HT-29 (cell line): ENCODE data around the gene SLC16A1. TPM values are rescaled to one million over a fixed set of nuclear protein-coding genes. Genes with fewer than 3 reads are reported as not detected.
"Not testable (repeated sequence)": the region's sequence is repeated elsewhere in the genome, so short reads cannot be mapped to it uniquely, and the experiment has no call there.

Experiments used
- DNase-seq: peaks from one replicate; pipeline ENCODE4 v3.0.0-alpha.2; 2015; ENCODE audit warnings: low spot score
- total RNA-seq: library from RNA; depleted of rRNA; stranded (reverse); fragments of >200 nt; shearing (Covaris generic); gene quantifications from 2 replicates; pipeline ENCODE4 v1.2.3, GENCODE V29; 2014; rRNA removed

SLC16A1 gene, protein sequence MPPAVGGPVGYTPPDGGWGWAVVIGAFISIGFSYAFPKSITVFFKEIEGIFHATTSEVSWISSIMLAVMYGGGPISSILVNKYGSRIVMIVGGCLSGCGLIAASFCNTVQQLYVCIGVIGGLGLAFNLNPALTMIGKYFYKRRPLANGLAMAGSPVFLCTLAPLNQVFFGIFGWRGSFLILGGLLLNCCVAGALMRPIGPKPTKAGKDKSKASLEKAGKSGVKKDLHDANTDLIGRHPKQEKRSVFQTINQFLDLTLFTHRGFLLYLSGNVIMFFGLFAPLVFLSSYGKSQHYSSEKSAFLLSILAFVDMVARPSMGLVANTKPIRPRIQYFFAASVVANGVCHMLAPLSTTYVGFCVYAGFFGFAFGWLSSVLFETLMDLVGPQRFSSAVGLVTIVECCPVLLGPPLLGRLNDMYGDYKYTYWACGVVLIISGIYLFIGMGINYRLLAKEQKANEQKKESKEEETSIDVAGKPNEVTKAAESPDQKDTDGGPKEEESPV
- 61.7 and 74.2 TPM in 2 replicates for total RNA-seq

DNA sequence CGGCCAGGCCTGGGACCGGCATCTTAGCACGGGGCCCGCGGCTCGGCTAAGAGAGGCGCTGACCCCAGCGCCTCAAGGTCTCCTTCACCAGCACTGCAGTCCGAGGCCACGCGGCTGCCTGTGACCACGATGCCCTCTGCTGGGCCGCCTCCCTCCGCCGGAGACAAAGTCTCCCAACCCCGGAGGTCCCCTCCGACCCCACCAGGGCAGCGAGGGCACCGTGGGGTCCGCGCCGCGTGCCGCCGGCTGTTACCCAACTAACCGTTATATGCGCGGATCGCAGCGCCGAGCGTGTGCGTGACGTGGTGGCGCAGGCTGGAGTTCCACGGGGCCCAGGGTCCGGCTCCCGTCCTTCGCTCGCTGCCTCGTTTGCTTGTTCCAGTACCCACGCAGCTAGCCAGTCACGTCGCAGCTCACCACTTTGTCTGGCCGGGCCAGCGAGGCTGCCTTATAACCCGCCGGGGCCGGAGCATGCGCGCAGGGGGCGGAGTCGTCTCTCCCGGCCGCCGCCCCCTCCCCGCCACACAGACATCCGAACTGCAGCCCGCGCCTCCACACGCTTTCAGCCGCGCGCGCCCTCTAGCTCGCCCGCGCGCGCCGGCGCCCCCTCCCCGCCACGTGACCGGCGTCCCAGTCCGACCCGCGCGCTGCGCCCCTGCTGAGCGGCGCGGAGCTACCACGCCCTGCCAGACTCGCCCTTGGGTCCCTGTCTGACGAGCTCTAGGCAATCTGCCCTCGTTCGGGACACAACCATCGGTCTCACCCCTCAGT is at the start of gene SLC16A1:
SLC16A1 (minus strand) TSS at position 424 of the 771 bp plus-strand sequence. CDS start 26,888 bp downstream, outside the sequence.
- DNase-seq: peak; percentile 90

DNA sequence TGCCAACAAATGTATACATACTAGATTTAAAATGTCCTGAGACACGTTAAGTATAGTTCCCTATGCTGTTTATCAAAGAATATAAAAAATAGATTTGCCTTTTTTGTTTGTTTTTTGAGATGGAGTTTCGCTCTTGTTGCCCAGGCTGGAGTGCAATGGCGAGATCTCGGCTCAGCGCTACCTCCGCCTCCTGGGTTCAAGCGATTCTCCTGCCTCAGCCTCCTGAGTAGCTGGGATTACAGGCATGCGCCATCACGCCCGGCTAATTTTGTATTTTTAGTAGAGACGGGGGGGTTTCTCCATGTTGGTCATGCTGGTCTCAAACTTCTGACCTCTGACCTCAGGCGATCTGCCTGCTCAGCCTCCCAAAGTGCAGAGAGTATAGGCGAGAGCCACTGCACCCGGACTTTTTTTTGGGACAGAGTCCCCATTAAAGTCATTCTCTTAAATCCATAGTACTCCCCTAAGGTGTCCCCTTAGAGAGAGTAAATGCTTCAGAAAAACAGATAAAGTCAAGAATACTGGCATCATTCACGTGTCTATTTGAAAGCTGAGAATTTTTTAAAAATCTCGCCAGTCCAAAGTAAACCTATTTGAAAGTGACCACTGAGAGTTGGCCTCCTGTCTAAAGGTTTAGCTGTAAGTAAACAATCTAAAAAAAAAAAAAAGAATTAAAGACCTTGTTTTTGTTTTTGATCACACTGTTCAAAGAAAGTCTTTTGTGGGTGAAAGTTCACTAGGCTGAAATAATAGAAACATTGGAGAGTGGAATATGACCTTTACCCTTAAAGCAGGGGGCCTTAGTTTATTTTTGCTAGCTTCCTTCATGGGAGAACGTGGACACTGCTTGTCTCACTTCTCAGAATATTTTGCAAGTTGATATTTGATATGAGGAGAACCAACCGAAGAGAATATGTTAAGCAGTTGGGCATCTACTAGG is 48.0 kb upstream of the SLC16A1 start:
- no peak for DNase-seq

DNA sequence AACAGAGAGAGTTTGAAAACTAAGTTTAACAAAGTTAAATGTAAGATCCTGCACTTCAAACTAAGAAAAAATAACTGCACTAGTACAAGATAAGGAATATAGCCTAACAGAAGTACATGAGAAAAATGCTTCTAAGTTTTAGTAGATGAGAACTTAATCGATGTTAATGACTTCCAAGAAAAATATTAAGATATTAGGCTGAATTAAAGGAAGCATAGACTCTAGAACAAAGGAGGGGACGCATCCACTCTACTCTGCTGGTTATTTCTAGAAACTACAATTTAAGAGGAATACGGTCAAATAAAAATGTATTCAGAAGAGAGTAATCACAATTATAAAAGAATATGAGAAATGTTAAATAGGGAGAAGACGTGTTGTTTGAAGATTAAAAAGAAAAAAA is 46.3 kb upstream of the SLC16A1 start:
- no peak for DNase-seq

DNA sequence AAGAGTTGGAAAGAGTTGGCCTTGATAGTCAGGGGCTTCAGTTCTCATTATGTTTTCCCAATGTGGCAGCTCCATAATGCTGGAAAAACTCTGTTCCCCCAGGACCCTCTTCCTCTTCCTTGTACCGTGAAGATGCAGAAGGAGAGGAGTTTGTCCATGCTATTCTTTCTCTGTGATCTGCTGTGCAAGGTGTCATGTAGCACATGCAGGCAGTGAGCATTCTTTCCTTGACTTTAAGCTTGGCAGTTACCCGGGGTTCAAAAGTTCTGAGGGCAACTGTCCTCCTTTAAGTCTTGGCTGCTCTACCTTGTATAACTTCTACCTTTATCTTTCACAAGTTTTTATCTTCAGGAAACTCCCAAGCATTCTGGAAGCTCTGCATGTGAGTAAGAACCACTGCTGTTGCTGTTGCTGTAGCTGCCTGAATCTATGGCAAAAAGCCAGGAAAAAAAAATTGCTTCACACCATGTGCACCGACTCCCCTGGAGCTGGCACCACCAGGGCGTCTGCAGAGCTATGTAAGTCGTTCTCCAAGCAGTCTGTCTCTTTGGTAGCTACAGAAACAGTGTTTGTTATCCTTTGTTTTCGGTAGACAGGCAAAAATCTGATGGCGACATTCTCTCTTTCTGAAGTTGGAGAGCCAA is 42.7 kb upstream of the SLC16A1 start:
- DNase-seq: peak; percentile 36

DNA sequence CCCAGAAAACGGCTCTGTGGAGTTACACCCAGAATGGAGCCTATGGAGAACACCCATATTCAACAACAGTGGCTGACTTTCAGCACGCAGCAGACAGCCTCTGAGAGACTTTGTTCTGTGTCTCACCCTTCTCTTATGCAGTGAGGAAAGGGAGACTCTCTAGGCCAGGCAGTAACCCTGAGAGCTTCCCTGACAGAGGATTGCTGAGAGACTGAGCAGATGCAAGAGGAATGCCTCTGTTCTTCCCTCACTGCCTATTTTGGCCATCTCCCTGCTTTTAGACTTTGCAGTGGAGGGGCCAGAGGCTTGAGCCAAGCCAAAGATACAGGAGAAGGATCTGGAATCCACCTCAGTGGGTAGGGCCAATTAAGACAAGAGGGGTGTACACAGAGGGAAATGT is 41.8 kb upstream of the SLC16A1 start:
- DNase-seq: no peak

DNA sequence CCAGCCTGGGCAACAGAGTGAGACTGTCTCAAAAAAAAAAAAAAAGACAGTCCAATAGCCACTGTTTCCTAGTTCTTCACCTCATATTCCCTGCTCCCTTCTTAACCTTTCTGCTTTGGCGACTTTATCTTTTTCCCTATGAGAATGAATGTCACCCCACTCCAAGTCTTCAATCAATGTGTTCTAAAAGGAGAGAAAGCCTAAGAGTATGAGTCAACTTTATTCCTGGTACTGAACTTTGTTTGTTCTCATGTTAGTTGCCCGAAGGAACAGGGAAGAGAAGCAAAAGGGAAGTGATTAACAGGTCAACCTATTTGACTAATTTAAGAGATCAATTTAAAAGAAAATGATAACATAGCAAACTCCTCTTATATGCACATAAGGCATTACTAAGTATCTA is 39.9 kb upstream of the SLC16A1 start:
- DNase-seq: no peak

DNA sequence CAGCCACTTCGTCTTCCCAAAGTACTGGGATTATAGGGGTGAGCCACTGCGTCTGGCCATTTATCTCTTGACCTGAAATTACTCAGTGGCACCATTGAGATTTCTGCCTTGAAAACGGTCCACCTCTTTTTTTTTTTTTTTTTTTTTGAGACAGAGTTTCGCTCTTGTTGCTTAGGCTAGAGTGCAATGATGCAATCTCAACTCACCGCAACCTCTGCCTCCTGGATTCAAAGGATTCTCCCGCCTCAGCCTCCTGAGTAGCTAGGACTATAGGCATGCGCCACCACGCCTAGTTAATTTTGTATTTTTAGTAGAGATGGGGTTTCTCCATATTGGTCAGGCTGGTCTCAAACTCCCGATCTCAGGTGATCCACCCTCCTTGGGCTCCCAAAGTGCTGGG is 39.0 kb upstream of the SLC16A1 start:
- DNase-seq: not testable (repeated sequence)

DNA sequence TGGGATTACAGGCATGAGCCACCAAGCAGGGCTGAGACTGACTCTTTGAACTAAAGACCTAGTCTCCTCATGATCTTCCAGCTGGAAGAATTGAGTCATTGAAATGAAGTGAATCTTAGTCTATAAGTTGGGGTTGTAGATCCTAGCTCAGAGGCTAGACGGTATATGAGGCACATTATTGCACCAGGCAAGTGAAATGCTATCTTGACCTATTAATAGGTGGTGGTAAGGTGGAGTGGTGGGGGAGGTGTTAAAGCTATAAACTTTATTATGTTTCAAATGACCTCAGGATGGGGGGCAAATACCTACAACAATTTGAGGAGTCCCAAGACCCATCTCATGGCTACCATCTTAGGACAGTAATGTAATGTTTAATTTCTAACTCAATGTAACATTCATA is 36.8 kb upstream of the SLC16A1 start:
- DNase-seq: no peak

DNA sequence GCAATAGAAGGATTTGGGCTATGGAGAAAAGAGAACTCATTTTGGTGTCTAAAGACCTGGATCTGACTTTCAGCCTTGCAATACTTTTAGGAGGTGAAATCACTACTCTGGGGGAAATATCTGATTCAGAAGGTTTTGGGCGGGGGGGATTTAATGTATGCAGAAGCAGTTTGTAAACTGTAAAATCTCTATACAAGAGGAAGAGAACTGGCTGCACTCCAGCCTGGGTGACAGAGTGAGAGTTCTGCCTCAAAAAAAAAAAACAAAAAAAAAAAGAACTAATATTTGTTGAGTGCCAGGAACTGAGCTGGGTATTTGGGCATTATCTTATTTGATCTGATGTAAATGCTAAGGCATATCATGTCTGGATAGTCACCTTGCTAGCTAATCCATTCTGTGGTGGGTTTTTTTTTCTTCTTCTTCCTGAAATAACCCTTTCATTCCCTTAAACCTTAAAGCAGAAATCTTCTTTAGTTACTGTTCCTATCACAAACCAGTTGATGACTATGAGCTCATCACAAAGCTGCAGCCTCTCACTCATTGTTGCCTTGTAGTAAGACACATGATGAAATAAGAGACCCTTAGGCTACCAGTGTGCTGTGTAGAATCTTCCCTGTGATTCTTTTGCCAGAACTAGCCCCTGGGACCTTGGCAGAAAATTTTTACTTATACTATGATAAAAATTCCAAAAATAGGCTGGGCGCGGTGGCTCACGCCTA is 35.6 kb upstream of the SLC16A1 start:
- DNase-seq: no peak

DNA sequence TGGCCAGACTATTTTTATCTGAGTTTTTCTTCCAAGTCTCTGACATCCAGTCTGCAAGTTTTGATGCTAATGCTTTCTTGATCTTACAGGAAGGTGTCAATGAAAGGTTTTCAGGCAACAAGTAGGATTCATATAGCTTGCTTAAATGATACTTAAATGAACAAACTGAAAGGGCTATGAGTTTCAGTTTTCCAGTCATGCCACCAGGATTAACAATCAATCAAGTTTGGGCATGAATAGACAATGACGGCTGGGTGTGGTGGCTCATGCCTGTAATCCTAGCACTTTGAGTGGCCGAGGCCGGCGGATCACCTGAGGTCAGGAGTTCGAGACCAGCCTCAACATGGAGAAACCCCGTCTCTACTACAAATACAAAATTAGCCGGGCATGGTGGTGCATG is 34.3 kb upstream of the SLC16A1 start:
- DNase-seq: no peak

DNA sequence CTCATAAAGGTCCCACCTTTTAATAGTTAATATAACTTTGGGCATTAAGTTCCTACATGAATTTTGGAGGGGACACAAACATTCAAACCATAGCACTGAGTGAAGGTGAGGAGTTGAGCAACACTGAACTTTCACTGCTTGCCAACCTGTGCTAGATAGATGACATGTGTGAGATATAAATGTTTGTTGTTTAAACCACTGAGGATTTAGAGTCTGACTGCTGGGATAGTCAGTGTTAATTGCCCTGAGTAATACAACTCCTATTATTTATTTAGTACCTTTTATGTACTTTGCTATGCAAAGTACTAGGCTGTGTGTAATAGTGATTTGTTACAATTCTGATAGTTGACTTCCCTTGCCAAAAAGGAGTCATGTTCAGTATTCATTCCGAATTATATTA is 32.4 kb upstream of the SLC16A1 start:
- DNase-seq: no peak

DNA sequence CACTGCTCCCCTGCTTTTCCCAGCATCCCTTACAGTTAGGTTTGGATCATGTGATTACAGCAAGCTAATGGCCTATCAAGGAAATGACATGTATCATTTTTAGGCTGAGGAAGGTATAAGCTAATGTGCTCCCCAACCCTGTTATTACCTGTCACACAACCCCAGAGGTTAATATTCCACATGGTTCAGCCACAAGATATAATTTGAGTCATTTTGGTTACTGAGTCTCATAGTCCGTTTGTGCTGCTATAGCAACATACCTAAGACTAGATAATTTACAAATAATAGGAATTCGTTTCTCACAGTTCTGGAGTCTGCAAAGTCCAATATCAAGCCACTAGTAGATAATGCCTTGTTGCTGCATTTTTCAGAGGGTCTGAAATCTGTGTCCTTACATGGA is 29.1 kb upstream of the SLC16A1 start:
- DNase-seq: no peak

DNA sequence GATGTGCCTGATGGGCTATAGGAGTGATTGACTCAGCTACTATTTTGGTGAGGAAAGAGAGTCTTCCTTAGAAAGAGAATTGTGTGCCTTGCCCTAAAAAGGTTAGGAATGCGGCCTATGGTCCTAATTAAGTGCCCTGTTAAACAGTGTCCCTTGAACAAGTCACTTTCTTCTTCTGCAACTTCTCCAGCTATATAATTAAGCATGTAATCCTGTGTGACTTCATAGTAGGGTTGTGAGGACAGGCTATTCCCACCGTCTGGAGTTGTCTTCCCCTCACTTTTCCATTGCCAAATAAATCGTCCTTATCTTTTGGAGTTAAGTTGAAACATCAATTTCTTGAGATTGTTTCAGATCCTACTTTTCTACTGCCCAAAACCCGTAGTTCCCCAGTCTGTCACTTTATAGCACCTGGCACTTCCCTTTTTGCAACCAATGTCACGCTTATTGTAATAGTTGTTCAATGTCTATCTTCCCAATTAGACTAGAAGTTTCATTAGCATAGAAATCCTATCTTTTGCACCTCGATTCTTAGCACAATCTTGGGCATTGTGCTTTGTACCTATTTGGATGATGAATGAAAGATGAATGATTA is 27.6 kb upstream of the SLC16A1 start:
- no peak for DNase-seq

DNA sequence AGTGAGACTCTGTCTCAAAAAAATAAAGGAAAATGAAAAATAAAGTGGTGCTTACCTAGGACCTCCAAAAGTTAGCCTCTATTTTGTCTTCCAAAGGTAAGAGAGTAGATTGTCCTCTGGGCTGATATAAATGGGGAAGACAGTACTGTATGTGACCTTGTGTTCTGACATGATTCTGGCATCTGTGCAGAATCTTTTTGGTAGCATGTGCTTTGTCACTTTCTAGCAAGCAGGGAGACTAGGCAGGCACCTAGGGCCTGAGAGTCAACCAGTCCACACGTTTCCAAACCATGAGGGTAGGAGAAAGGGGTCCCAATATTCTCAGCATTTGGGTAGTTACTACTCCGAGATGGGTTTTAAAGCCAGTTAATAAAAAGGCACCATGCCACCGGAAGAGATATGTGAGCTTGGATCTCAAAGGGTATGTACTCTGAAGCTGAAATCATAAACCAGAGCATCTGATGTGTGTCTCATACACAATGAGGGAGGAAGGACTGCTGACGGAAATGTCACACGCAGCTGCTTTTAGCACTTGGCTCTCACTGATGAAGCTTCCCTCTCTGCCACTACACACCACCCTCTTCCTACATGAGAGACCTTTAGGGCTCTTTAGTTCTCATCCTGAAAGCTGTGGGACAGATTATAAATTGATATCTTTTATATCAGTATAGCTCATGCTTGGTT is 27.0 kb upstream of the SLC16A1 start:
- DNase-seq: no peak

DNA sequence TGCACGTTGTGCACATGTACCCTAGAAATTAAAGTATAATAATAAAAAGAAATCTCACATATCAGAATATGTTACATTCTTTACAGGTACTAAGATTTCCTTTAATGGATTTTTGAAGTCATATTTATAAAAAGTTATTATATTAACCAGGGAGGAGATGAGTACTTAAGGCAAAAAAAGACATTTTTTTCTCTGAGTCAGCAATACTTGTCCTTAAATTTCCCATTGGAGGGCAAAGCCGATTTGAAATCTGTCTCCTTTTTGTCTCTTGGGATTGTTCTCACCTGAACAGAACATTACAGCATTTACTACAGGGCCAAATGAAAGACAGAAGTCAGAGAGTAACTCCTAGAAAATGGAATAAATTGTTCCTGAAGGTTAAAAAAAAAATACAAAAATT is 26.3 kb upstream of the SLC16A1 start:
- no peak for DNase-seq

DNA sequence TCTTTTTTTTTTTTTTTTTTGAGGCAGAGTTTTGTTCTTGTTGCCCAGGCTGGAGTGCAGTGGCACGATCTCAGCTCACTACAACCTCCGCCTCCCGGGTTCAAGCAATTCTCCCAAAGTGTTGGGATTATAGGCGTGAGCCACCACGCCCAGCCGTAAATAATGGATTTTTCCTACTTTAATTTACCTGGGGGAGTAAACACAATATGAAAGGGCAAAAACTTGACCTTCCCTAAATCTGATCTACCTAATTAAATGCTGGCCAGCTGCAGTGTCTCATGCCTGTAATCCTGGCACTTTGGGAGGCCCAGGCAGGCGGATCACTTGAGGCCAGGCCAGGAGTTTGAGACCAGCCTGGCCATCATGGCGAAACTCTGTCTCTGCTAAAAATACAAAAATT is 25.8 kb upstream of the SLC16A1 start:
- not testable (repeated sequence) for DNase-seq

DNA sequence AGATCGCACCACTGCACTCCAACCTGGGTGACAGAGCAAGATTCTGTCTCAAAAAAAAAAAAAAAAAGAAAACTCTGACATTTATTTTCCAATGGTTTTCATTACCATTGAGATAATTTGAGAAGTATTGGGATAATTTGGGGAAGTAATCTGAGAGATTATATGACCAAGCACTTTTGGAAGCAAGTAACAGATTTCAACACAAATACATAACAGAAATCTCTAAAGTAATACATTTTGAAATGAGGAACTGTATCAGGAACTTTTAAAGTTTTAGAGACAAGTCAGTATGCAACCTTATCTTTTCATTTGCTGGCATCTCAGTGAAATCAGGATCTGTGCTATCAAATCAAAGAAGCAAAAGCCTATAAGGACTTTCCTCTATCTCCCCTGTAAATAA is 25.4 kb upstream of the SLC16A1 start:
- no peak for DNase-seq

DNA sequence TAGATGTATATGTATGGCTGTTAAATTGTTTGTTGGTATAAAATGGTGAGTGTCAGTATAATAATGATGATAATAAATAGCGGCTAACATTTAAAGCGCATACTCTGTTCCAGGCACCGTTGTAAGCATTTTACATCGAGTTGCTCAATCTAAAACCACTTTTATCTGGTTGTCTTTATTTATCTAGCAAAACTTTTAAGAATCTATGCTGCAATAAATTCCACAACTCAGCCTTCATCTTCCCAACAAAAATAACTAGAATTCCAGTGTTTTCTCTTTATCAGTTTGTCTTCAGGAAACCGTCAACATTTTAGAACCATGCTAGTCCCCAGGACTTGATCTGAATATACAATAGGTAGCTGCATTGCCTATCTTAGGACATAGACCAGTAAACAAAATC is 19.3 kb upstream of the SLC16A1 start:
- DNase-seq: no peak

DNA sequence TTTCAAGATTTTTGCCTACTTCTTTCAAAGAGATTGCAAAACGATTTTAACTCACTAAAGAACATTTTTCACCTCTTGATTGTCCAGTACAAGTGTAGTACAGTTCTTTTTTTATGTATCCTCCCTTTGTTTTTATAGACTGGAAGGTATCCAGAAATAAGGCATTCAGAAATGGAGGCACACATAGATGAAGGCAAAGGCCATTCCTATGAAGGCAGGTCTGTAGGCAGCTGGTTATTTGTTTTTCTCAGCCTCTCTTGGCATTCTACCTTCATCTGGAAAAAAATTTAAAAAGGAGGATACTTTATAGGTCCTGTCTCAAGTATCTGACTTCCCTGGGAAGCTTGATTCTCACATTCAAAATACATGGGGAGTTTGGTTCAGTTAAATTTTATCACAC is 18.6 kb upstream of the SLC16A1 start:
- DNase-seq: no peak
